Measurements from ENCODE around the gene ETNK2.

DNA sequence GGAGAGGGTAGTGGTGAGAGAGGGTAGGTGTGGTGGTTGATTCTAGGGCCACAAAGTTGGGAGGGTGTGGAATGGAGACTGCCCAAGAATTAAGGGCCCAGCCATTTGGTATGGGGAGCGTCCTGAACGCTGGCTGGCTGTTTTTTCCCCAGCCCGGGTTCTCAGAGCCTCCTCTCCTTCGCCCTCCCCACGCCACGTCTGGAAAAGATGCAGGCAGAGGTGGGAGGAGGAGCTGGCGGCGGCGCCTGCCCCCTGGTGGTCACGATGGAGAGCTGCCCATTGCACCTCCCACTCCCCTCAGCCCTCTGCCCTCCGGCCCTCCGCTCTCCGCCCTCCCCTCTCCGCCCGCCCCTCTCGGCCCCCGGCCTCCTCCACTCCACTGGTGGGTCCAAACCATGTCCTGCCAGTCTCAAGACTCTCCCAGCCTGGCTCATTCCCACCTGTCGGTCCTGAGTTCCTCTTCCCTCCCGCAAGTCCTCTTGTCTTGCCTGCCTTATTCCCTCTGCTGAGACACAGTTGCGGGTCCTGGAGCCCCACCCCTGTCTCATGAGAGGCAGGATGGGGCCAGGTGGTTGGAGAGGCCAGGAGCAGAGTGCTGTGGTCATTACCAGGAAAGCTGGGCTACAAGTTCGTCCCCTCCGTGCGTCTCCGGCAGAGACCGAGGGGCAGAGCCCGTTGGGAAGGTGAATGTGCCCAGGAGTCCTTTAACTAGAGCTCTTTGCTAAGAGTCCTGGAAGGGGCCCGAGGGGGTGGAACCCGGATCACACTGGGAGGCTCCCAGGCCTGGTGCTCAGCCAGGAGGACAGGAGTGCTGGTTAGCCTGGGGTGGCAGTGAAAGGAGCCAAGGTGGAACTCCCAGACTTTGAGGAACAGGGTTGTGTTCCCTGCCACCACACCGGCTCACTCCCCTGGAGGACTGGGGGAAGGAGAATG, 22.6 kb downstream of the ETNK2 start:
- TF ChIP-seq POLR2AphosphoS5 (IDR thresholded peaks at IDR 0.05; ENCODE audit: low read depth, low read length) (no peak), TAF1 (IDR thresholded peaks at IDR 0.05; ENCODE audit: borderline replicate concordance, insufficient read depth, low read length) (no peak)
- TF ChIP-seq, protein P1, sequence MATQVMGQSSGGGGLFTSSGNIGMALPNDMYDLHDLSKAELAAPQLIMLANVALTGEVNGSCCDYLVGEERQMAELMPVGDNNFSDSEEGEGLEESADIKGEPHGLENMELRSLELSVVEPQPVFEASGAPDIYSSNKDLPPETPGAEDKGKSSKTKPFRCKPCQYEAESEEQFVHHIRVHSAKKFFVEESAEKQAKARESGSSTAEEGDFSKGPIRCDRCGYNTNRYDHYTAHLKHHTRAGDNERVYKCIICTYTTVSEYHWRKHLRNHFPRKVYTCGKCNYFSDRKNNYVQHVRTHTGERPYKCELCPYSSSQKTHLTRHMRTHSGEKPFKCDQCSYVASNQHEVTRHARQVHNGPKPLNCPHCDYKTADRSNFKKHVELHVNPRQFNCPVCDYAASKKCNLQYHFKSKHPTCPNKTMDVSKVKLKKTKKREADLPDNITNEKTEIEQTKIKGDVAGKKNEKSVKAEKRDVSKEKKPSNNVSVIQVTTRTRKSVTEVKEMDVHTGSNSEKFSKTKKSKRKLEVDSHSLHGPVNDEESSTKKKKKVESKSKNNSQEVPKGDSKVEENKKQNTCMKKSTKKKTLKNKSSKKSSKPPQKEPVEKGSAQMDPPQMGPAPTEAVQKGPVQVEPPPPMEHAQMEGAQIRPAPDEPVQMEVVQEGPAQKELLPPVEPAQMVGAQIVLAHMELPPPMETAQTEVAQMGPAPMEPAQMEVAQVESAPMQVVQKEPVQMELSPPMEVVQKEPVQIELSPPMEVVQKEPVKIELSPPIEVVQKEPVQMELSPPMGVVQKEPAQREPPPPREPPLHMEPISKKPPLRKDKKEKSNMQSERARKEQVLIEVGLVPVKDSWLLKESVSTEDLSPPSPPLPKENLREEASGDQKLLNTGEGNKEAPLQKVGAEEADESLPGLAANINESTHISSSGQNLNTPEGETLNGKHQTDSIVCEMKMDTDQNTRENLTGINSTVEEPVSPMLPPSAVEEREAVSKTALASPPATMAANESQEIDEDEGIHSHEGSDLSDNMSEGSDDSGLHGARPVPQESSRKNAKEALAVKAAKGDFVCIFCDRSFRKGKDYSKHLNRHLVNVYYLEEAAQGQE (IDR thresholded peaks at IDR 0.05; ENCODE audit: insufficient read depth in 1 of 2, low read depth in 2 of 2, low read length in 2 of 2), result no peak

All from PFSK-1 (cell line).